HG03060 (cell line): ENCODE measurements around the gene FUT7.
"Not testable (repeated sequence)": the region's sequence is repeated elsewhere in the genome, so short reads cannot be mapped to it uniquely, and the experiment has no call there.

Experiments
- ATAC-seq: cut with Tn5 transposase; IDR thresholded peaks from one replicate; pipeline ENCODE4 v1.9.1; 2021; ENCODE audit warnings: low read depth, moderate number of reproducible peaks; ENCODE audit not compliant: unreplicated experiment

Gene FUT7

DNA sequence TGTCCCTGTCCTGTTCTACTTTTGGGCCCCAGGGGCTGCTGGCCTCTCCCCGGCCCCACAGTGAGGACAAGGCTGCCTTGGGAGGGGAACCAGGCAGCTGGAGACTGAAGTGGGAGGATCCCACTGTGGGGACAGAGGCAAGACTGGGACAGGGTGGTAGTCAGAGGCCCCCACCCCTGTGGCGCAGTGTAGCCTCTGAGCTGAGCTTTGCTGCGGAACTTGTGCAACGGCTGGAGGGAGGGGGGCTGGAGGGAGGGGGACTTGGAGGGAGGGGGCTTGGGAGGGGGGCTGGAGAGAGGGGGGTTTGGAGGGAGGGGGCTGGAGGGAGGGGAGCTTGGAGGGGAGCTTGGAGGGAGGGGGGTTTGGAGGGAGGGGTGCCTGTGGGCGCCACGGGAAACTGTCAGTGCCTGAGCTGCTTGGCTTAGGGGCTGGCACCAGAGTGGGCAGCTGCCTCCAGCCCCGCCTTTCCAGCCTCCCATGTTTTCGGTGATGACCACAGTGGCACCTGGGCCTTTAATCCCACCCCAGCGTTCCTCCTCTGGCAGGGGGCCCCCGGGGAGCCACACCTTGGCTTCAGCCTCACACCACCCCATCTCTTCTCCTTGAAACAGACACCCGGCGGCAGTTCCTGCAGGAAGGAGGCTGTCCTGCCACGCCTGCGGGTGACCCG is 2.3 kb upstream of the FUT7 start:
- no peak for ATAC-seq

DNA sequence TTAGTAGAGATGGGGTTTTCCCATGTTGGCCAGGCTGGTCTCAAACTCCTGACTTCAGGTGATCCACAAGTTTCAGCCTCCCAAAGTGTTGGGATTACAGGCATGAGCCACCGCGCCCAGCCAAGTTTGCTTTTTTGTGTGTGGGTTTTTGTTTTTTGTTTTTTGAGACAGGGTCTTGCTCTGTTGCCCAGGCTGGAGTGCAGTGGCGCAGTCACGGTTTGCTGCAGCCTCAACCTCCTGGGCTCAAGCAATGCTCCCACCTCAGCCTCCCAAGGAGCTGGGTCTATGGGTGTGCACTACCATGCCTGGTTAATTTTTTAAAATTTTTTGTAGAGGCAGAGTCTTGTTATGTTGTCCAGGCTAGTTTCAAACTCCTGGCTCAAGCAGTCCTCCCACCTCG is 1.6 kb upstream of the FUT7 start:
- ATAC-seq: not testable (repeated sequence)

DNA sequence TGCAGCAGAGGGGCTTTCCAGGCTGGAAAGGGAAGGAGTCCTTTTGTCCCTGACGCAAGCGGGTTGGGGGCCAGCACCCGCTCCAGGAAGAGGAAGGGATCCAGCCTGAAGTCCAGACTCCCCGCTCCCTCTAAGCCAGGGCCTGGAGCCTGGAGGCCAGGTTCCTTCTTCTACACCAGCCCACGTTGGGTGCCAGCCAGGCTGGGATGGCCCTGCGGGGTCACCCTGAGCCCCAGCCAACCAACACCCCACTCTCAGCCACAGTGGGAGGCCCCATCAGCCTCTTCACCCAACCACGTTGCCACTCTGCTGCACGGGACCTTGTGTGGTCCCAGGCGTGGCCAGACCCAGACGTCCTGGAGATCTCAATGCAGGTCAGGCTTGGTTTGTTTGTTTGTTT is 970 bp upstream of the FUT7 start:
- no peak for ATAC-seq

DNA sequence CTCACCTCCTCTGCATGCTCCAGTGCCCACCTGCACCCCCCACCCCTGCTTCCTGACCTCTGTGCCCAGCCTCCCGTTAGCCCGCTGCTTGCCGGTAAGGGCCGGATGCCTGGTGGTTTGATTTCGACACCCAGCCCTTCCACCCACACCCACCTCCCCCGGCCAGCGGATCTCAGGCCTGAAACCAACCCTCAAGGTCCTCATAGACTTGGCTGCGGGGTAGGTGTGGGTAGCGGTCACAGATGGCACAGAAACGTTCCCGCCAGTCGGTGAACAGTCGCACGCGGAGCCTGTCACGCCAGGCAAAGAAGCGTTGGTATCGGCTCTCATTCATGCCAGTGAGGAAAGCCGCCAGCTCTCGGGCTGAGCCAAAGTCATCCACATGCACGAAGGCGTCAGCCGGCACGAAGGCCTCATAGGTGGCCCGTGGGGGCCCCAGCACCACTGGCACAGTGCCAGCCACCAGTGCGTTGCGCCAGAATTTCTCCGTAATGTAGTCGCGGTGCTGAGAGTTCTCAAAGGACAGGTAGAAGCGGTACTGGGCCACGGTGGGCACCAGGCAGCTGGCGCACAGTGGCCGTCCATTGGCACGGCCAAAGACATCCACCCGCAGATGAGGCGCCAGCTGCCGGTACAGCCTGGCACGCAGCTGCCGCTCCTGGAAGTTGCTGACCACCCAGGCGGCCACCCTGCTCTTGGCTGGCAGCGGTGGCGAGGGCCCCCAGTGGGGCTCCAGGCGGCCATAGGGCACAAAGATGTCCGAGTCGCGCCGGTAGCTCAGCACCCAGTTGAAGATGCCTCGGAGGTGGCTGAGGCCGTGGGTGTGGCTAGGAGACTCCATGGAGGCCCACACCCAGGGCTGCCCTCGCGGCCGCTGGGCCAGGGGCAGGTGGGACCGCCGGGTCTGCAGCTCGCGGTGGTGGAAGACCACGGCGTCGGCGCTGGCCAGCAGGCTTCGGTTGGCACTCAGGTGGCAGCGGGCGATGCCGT is 1.1 kb downstream of the FUT7 start:
- no peak for ATAC-seq

DNA sequence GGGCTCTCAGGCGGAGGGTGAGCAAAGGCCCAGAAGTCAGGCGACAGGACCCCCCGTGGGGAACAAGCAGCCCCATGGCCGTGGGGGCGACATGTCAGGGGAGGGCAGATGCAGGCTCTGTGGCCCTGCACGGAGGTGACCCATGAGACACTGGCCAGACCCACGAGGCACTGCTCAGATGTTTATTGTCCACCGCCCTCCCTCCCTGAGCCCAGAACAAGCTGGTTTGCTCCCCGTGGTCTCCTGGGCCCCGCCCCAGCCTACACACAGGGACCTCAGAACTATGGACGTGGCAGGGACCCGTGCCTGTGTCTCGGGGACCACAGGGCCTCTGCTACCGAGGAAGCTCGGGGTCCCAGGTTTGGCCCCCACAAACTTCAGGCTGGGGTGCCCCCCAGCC is 1.9 kb downstream of the FUT7 start:
- no peak for ATAC-seq

DNA sequence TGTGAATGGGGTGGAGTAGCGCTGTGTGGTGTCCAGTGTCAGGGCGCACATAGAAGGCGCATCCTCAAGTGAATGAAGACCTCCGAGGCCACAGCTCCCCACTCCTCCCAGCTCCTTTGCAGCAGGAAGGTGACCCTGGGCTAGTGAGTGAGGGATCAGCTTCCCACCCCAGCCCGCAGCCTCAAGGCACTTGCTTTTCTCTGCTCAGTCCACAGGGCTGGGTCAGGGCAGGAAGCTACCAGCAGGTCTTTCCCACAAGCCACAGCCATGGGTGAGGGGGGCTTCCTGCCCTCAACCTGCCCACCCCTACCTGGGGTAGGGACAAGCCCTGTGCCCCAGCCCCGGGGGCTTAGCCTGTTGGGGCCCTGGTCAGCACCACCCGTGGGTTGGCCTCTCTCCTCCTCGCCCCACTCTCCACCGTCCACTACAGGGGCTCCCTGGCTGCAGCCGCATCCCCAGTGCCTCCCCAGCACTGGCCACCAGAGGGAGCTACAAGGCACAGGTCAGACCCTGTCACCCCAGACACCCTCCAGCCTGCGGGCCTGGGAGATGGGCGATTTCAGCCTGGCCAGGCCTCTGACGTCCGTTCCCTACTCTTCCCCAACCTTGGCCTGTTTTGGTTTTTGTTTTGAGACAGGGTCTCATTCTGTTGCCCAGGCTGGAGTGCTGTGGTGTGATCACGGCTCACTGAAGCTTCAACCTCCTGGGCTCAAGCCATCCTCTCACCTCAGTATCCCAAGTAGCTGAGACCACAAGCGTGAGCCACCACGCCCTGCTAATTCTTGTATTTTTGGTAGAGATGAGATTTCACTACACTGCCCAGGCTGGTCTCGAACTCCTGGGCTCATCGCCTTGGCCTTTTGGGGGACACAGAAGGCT is 2.6 kb downstream of the FUT7 start:
- ATAC-seq: no peak

GRCh38 chr9:137028263-137029057 is 3.4 kb downstream of the FUT7 start:
- no peak for ATAC-seq

DNA sequence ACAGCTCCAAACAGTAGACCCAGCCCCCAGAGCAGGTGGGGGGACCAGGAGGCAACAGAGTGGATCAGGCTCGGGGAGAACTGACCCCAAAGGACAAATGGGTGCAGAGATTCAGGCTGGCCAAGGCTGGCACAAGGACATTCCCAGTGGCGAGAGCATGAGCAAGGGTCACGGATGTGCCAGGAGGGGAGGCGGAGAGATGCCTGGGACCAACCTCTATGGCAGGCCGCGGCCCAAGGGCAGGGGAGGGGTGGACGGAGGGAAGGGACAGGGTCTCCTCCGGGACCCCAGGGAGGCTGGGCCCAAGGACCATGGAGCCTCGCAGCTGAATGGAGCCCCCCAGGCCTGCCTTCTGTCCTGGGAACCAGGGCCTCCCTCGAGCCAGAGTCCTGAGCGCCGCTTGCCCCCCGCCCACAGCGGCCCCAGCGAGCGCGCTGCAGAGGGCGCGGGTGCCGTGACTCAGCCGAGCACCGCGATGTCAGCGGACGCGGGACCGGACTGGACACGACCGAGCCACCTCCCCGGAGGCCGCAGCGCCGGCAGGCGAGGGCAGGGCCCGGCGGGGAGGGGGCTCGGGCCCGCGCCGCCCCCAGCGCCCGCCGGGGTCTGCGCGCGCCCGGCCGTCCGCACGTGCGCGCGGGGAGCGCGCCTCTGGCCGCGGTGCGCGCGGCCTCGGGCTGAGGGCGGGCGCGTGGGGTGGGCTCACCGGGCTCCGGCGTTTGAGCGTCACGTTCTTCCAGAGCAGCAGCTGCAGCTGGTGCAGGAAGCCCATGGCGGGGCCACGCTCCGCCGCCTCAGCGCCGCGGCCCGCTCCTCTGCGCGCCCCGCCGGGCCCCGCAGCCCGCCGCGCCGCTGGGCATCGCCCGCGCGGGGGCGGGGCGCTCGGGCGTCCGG is 4.3 kb downstream of the FUT7 start, which contains the start of gene ABCA2:
ABCA2 (minus strand) TSS at position 869 of the 894 bp plus-strand sequence; CDS start at position 772, 97 bp downstream.
- no peak for ATAC-seq

- no peak for ATAC-seq
Measured at GRCh38 chr9:137026828-137027227, 5.1 kb downstream of the FUT7 start.

- ATAC-seq: no peak
Measured at GRCh38 chr9:137026384-137026783, 5.5 kb downstream of the FUT7 start.

DNA sequence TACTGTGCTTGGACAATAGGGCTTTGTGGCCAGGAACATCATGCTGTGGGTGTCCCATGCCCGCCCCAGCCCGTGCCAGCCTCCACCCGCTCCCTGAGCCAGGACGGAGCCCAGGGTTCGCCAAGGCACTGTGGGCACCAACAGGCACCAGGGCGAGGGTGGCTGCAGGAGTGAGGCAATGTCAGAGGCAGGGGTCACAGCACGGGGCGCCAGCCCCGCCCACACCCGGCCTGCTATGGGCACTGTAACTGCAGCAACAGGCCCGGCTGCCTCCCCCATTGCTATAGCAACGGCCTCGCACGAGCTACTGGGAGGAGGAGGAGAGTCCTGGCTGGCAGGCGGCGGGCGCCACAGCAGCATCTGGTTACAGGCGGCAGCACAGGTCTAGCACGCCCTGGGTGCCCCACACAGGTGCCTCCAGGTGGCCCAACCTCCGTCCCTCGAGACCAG is 6.3 kb downstream of the FUT7 start:
- no peak for ATAC-seq

DNA sequence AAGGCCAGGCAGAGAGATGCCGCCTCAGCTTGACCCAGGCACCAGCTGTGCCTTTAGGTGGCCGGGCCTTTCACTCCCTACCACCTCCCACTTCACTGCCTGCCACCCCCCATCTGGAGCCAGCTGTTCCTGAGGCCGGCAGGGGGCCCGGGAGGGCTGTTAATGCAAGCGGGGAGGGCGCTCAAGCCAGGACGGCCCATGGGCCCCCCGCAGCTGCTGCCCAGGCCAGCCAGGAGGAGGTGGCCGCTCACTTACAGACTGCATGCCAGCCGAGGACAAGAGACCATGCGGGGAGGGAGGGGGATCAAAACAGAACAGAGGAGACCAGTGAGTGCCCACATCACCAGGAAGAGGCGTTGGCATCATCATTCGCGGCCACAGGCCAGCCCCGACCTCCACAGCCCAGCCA is 8.3 kb downstream of the FUT7 start:
- no peak for ATAC-seq

GRCh38 chr9:137023157-137023556 is 8.7 kb downstream of the FUT7 start:
- no peak for ATAC-seq

- no peak for ATAC-seq
Measured at GRCh38 chr9:137022662-137023008, 9.3 kb downstream of the FUT7 start.

DNA sequence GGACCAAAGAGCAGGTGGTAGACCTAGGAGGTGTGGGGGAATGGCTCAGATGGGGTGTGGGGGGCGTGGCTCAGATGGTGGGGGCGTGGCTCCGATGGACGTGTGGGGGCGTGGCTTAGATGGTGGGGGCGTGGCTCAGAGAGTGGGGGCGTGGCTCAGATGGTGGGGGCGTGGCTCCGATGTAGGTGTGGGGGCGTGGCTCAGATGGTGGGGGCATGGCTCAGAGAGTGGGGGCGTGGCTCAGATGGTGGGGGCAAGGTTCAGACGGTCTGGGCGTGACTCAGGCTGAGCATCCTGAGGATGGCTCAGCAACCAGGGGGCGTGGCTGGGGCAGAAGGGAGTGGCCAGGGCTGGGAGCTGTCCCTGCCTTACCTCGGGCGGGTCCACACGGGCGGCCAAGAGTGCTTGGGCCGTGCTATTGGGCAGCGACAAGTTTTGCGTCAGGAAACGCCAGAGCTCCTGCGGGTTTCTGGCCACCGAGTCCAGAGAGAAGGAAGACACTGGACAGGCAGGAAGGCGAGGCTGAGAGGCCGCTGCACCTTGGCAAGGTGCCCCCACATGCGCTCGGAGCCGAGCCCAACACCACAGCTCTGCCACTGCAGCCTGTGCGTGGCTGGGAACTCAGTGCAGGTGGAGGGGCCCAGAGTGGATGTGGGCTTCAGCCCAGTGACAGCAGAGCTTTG is 9.8 kb downstream of the FUT7 start:
- ATAC-seq: no peak

DNA sequence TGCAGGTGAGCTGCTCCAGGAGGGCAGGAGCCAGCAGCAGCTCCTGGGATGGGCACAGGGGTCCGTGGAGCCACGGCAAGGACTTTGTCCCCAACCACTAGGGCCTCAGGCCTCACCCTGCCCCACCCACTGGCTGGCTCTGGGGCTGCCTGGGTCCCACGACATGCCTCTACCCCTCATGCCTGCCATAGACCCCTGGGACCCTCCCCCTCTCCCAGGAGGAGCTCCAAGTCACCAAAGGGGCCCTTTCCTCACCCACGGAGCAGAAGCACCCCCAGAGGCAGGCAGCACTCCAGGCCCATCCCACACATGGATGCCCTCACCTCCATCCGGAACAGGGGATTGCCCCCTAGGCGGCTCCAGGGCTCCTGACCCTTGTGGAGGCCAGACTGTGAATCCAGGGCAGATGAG is 10.3 kb downstream of the FUT7 start:
- ATAC-seq: no peak

- no peak for ATAC-seq
Measured at GRCh38 chr9:137020771-137021567, 10.9 kb downstream of the FUT7 start.
